Lung (tissue), 12 donors: ENCODE measurements around the gene GGA3. TPM values are rescaled to one million over a fixed set of nuclear protein-coding genes. Genes with fewer than 3 reads are reported as not detected.
A peak's percentile ranks its signal among the peaks of the same experiment; 100 is the strongest.
"Not testable (repeated sequence)": the region's sequence is repeated elsewhere in the genome, so short reads cannot be mapped to it uniquely, and the experiment has no call there.

Source experiments
- ATAC-seq: fragments of 200-7000 bp; cut with Tn5 transposase; one replicate; pipeline ENCODE4 v1.9.1; 2020; ENCODE audit warnings: moderate number of reproducible peaks; ENCODE audit not compliant: insufficient read depth, low FRiP score
- DNase-seq, 3 donors: peaks; one replicate each; pipeline ENCODE4 v3.0.0-alpha.2; 2013 to 2017
- H3K27ac ChIP-seq, 2 donors: one replicate each; pipeline ENCODE4 v1.5.1; 2013; ENCODE audit warnings: mild to moderate bottlenecking in 2 of 2, moderate library complexity in 2 of 2, control low read depth in 1 of 2, inconsistent platforms in 1 of 2, low read depth in 1 of 2, low read length in 1 of 2
- H3K27me3 ChIP-seq, 3 donors: one replicate each; pipeline ENCODE4 v1.5.1; 2013; ENCODE audit warnings: low read length in 2 of 3; ENCODE audit not compliant: control insufficient read depth in 3 of 3, insufficient read depth in 3 of 3
- H3K36me3 ChIP-seq, 4 donors: one replicate each; pipeline ENCODE4 v1.5.1; 2013; ENCODE audit warnings: low read length in 4 of 4, mild to moderate bottlenecking in 1 of 4, moderate library complexity in 1 of 4; ENCODE audit not compliant: control insufficient read depth in 4 of 4, insufficient read depth in 4 of 4
- H3K4me1 ChIP-seq, 5 donors: one replicate each; pipeline ENCODE4 v1.5.1; 2013; ENCODE audit warnings: low read length in 5 of 5, mild to moderate bottlenecking in 2 of 5, moderate library complexity in 1 of 5; ENCODE audit not compliant: control insufficient read depth in 5 of 5, insufficient read depth in 5 of 5
- H3K4me3 ChIP-seq: one replicate; pipeline ENCODE4 v1.5.1; 2013; ENCODE audit warnings: mild to moderate bottlenecking, control low read depth, moderate library complexity
- H3K9ac ChIP-seq, 2 donors: one replicate each; pipeline ENCODE4 v1.5.1; 2013; ENCODE audit warnings: low read length in 2 of 2, control low read depth in 1 of 2; ENCODE audit not compliant: insufficient read depth in 1 of 2
- H3K9me3 ChIP-seq, 4 donors: one replicate each; pipeline ENCODE4 v1.5.1; 2013; ENCODE audit warnings: low read length in 3 of 4, mild to moderate bottlenecking in 1 of 4, moderate library complexity in 1 of 4; ENCODE audit not compliant: control insufficient read depth in 4 of 4, insufficient read depth in 3 of 4
- CTCF ChIP-seq: IDR thresholded peaks from 2 replicates; pipeline ENCODE4 v1.5.1; 2012; ENCODE audit warnings: mild to moderate bottlenecking; ENCODE audit errors: control extremely low read depth, extremely low read depth
- WGBS, 2 donors: extraction: QIAGEN DNeasy Blood & Tissue Kit; methylation state at CpG; one replicate each; pipeline ENCODE4 v1.1.7; 2013; 5-methylcytosine and 5-hydroxymethylcytosine counted together
- polyA plus RNA-seq, 2 donors: library from polyadenylated mRNA; stranded (reverse); fragments of 200-250 nt; gene quantifications; one replicate each; pipeline ENCODE4 v1.2.1, GENCODE V29; 2013
- total RNA-seq, 2 donors: library from RNA; depleted of rRNA in 1 of 2; stranded (reverse); fragments of >200 nt in 1 of 2; gene quantifications; one replicate each; pipeline ENCODE4 v1.2.1, GENCODE V29; 2014 to 2021
- donor health status: control.
- donor health status: control.
- donor health status: Bipolar disorder and iron deficiency.
- donor health status: healthy.
- donor health status: DM: yes; HTN: yes; CAD: no.

Gene GGA3
- total and polyA plus RNA-seq, 4 donors, result 22.8 to 42.4 (median 31.1) TPM

DNA sequence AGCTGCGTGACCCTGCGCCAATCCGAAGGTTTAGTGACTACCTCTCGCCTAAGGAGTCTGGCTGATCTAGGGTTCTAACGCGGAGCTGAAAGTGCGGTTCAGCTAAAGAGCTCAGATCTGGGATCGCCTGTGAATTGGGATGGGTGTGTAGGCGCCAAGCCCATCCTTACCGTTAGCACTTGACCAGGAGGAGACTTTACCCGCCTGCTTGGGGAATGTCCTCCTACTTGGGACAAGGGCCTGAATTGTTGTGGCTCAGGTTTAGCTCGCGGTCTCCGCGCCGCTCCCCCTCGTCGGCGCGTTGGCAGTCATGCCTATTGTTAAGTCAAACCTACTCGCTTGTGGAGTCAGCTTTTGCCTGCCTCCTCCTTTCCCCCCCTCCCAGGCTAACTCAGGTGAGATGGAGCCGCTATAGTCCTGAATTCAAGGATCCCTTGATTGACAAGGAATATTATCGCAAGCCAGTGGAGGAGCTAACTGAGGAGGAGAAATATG lies 753 bp upstream of the GGA3 start:
- H3K9ac ChIP-seq, result peak overlapping the region; percentile 67 to 98
- no peak for ATAC-seq
- H3K27ac ChIP-seq, result peak overlapping the region; percentile 81 to 97
- H3K4me3 ChIP-seq, result peak overlapping the region; percentile 88
- no peaks in the 10 kb centered on the region for H3K9me3 ChIP-seq
- DNase-seq, result no peak
- no peak for TF ChIP-seq CTCF
- H3K27me3 ChIP-seq, result no peaks in the 10 kb centered on the region
- WGBS, 2 donors, result 1 to 2% methylated on average over 23 of the region's 23 CpGs
- H3K36me3 ChIP-seq, result peaks cover 7 to 26% (median 13%) of the 10 kb centered on the region in 4 donors
- H3K4me1 ChIP-seq, result peaks cover 7 to 21% (median 15%) of the 10 kb centered on the region in 5 donors

GRCh38 chr17:75260641-75261335 lies 618 bp downstream of the GGA3 start:
- no peak for TF ChIP-seq CTCF
- ATAC-seq, result peak; percentile 8
- Histone ChIP-seq H3K9ac (peak overlapping the region; percentile 77 to 86), H3K4me1 (peaks cover 7 to 21% (median 15%) of the 10 kb centered on the region in 5 donors), H3K36me3 (peaks cover under 1 to 15% (median 9%) of the 10 kb centered on the region in 4 donors), H3K4me3 (peak overlapping the region; percentile 70), H3K27me3 (no peaks in the 10 kb centered on the region), H3K27ac (peak overlapping the region; percentile 81 to 97), H3K9me3 (no peaks in the 10 kb centered on the region)
- WGBS, 2 donors, result 1 to 2% methylated on average over 31 of the region's 31 CpGs
- DNase-seq, result no peak

GRCh38 chr17:75257228-75257627 lies 4.2 kb downstream of the GGA3 start:
- ATAC-seq, H3K9me3 ChIP-seq, H3K36me3 ChIP-seq, H3K27me3 ChIP-seq, DNase-seq, H3K27ac ChIP-seq, H3K4me3 ChIP-seq, H3K9ac ChIP-seq: not testable (repeated sequence)
- 47 to 60% methylated on average over 2 of the region's 2 CpGs for WGBS, 2 donors
- H3K4me1 ChIP-seq, result peaks cover 7 to 14% (median 11%) of the 10 kb centered on the region in 5 donors

DNA sequence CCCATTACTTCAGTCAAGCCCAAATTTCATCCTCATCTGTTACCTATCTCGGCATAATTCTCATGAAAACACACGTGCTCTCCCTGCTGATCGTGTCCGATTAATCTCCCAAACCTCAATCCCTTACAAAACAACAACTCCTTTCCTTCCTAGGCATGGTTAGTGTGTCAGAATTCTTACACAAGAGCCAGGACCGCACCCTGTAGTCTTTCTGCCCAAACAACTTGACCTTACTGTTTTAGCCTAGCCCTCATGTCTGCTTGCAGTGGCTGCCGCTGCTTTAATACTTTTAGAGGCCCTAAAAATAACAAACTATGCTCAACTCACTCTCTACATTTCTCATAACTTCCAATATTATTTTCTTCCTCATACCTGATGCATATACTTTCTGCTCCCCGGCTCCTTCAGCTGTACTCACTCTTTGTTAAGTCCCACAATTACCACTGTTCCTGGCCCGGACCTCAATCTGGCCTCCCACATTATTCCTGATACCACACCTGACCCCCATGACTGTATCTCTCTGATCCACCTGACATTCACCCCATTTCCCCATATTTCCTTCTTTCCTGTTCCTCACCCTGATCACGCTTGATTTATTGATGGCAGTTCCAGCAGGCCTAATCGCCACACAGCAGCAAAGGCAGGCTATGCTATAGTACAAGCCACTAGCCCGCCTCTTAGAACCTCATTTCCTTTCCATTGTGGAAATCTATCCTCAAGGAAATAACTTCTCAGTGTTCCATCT lies 5.3 kb downstream of the GGA3 start:
- H3K4me1 ChIP-seq, result peaks cover 7 to 14% (median 10%) of the 10 kb centered on the region in 5 donors
- not testable (repeated sequence) for H3K9me3 ChIP-seq, DNase-seq, H3K36me3 ChIP-seq, H3K27me3 ChIP-seq, H3K9ac ChIP-seq, H3K4me3 ChIP-seq, ATAC-seq, H3K27ac ChIP-seq
- 38 to 53% methylated on average over 7 to 11 of the region's 11 CpGs for WGBS, 2 donors
